OCI-LY7 (cell line): ENCODE data around the gene ARL6IP5.

Experiments used
- EZH2phosphoT487 ChIP-seq: fragments of 200-600 bp; sonication (generic); IDR thresholded peaks from 2 replicates; pipeline ENCODE4 v1.6.1; 2018; ENCODE audit warnings: low read depth, borderline replicate concordance, mild to moderate bottlenecking, mixed run types, antibody characterized with exemption, low read length, moderate library complexity, mixed read lengths
- TF ChIP-seq, protein P1 (sequence below): fragments of 200-600 bp; sonication (generic); conservative IDR thresholded peaks from 2 replicates; pipeline ENCODE4 v1.5.1; 2014; ENCODE audit warnings: mild to moderate bottlenecking, antibody characterized with exemption, low read length, moderate library complexity, mixed read lengths

DNA sequence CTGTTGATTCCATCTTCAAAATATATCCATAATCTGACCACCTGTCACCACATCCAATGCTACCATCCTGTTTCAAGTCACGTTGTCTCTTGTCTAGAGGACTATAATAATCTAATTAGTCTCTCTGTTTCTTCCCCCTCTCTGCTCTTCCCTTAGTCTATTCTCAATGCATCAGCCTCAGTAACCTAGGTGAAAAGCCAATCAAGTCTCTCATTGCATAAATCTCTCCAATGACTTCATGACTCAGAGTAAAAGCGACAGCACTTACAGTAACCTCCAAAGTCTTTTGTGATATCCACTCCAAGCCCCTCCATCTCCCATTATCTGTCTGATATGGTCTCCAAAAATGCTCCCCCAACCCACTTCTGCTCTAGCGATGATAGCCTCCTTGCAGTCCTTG lies 11.8 kb upstream of the ARL6IP5 start:
- TF ChIP-seq, protein P1, sequence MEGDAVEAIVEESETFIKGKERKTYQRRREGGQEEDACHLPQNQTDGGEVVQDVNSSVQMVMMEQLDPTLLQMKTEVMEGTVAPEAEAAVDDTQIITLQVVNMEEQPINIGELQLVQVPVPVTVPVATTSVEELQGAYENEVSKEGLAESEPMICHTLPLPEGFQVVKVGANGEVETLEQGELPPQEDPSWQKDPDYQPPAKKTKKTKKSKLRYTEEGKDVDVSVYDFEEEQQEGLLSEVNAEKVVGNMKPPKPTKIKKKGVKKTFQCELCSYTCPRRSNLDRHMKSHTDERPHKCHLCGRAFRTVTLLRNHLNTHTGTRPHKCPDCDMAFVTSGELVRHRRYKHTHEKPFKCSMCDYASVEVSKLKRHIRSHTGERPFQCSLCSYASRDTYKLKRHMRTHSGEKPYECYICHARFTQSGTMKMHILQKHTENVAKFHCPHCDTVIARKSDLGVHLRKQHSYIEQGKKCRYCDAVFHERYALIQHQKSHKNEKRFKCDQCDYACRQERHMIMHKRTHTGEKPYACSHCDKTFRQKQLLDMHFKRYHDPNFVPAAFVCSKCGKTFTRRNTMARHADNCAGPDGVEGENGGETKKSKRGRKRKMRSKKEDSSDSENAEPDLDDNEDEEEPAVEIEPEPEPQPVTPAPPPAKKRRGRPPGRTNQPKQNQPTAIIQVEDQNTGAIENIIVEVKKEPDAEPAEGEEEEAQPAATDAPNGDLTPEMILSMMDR: no peak
- no peak for TF ChIP-seq EZH2phosphoT487
